HG02678 (cell line): ENCODE results near the gene EXOSC6.
"Not testable (repeated sequence)": the region's sequence is repeated elsewhere in the genome, so short reads cannot be mapped to it uniquely, and the experiment has no call there.

ENCODE experiments used
- ATAC-seq: cut with Tn5 transposase; IDR thresholded peaks from one replicate; pipeline ENCODE4 v1.9.1; 2021; ENCODE audit warnings: mild to moderate bottlenecking, moderate library complexity; ENCODE audit not compliant: unreplicated experiment

The EXOSC6 gene

DNA sequence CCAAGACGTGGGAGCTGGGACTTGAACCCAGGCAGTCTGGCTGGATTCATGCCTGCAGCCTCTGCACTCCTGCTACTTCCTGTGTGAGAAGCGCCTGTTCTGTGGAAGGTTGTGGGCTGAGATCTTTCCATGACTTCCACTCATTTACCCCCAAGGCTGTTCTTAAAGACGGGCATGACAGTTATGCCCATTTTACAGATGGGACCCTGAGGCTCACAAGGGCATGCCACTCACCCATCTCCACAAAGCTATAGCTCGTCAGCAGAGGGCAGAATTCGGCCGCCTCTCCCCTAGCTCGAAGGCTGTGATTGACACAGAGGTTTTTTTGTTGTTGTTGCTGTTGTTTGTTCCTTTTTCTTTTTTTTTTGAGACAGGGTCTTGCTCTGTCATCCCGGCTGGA is 51.7 kb downstream of the EXOSC6 start:
- not testable (repeated sequence) for ATAC-seq

GRCh38 chr16:70199170-70199569 is 52.6 kb downstream of the EXOSC6 start:
- not testable (repeated sequence) for ATAC-seq

GRCh38 chr16:70198666-70199065 is 53.1 kb downstream of the EXOSC6 start:
- ATAC-seq = not testable (repeated sequence)

- not testable (repeated sequence) for ATAC-seq
Observed at GRCh38 chr16:70198230-70198629, 53.5 kb downstream of the EXOSC6 start.

DNA sequence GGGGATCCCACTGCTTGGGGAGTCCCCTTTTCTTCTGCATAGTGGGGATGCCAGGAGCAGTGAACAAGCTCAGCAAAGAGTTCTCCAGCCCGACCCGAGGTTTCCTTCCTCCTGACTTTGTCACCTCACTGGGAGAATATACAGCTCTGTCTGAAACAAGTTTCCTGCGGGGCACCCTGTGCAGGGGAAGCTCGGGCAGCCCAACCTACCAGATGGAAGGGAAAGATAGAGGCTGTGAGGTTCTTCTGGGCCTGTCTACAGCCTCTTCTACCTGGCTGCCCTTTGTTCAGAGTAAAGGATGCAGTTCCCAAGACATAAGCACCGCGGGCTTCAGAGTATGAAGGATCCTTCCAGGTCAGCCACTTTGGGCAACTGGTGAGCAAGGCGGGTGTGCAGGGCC is 54.1 kb downstream of the EXOSC6 start:
- not testable (repeated sequence) for ATAC-seq
